Natural killer cell treated with Interleukin-12 subunit alpha and Interleukin-12 subunit beta and Interleukin-15 and Interleukin-18, amount 100 ng/mL, for 72 hours (primary cell): ENCODE measurements around the gene CTTN. TPM values are rescaled to one million over a fixed set of nuclear protein-coding genes. Genes with fewer than 3 reads are reported as not detected.

Source experiments
- ATAC-seq, 2 donors: fragments of 150-1000 bp; cut with Tn5 transposase in 1 of 2; sonication (Bioruptor Pico), chemical (Tn5 transposase) in 1 of 2; 2 replicates each; pipeline ENCODE4 v1.10.0; 2021
- DNase-seq: peaks from one replicate; pipeline ENCODE4 v3.0.0; 2022; ENCODE audit warnings: low spot score
- H3K27ac Mint-ChIP-seq, 2 donors: 1 replicate in 1 of 2; 2 replicates in 1 of 2; pipeline ENCODE4 v1.8.0; 2022; ENCODE audit warnings: mixed read lengths in 2 of 2, mild to moderate bottlenecking in 1 of 2, moderate library complexity in 1 of 2
- H3K27me3 Mint-ChIP-seq, 2 donors: 1 replicate in 1 of 2; 2 replicates in 1 of 2; pipeline ENCODE4 v1.8.0; 2022; ENCODE audit warnings: mixed read lengths in 2 of 2
- H3K36me3 Mint-ChIP-seq: one replicate; pipeline ENCODE4 v1.8.0; 2022; ENCODE audit warnings: mixed read lengths
- H3K4me1 Mint-ChIP-seq, 2 donors: 1 replicate in 1 of 2; 2 replicates in 1 of 2; pipeline ENCODE4 v1.8.0; 2022; ENCODE audit warnings: low read depth in 2 of 2, mixed read lengths in 2 of 2, mild to moderate bottlenecking in 1 of 2
- H3K4me3 Mint-ChIP-seq: one replicate; pipeline ENCODE4 v1.8.0; 2022; ENCODE audit warnings: mixed read lengths
- H3K9me3 Mint-ChIP-seq: 2 replicates; pipeline ENCODE4 v1.8.0; 2022; ENCODE audit warnings: mixed read lengths
- total RNA-seq, 2 donors: library from RNA; stranded (reverse); gene quantifications; one replicate each; pipeline ENCODE4 v1.2.3, GENCODE V29; 2022

The CTTN gene
- total RNA-seq, 2 donors from 2014 or later, result 1.8 to 2.6 TPM

DNA sequence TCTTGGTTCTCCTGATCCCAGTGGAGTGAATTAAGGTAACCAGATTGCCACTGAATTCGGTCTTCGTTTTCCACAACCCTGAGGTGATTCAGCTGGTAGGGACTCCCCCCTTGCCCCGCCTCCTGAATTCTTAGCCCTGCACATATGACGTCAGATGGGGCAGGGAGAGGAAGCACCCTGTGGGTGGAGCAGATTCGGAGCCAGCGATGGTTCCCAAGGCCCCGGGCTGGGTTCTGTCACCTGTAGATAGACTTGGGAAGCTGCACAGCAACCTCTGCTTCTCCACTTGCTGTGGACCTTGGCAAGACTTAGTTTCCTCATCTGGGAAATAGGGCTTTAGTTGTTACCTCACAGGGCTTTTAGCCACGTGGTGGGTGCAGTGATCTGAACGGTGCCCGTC is 67.8 kb downstream of the CTTN start:
- no peak overlapping the region for H3K4me3 Mint-ChIP-seq
- DNase-seq, result no peak
- ATAC-seq, result no peak

DNA sequence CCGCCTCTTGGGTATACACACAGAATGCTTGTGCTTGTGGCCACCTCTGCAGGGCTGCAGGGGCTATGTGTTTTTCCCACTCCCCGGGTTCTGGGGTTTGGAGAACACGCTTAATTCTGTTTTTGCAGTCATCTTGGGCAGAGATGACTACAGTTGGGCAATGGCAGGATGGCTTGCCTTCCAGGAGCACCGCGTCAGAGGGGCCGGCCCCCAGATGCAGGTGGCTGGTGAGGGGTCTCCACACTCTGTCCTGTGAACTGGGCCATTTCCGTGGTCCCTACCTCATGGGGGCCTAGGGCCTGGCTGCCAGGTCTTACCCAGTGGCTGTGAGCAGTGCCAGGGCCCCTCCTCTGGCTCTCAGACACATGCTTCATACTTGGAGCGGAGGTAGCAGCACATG is 68.3 kb downstream of the CTTN start:
- peak in 1 of 2 donors; percentile 21 for ATAC-seq
- peaks cover 2 to 5% of the 10 kb centered on the region in 2 donors for H3K4me1 Mint-ChIP-seq
- H3K4me3 Mint-ChIP-seq, result no peak overlapping the region
- peaks cover 29 to 39% of the 10 kb centered on the region in 2 donors for H3K27me3 Mint-ChIP-seq
- no peaks in the 10 kb centered on the region for H3K36me3 Mint-ChIP-seq
- no peak overlapping the region for H3K27ac Mint-ChIP-seq
- no peaks in the 10 kb centered on the region for H3K9me3 Mint-ChIP-seq
- no peak for DNase-seq

More for the DNA sequence above, 67.8 kb downstream of the CTTN start:
- Mint-ChIP-seq H3K36me3 (no peaks in the 10 kb centered on the region), H3K4me1 (peaks cover 2 to 5% of the 10 kb centered on the region in 2 donors), H3K27ac (no peak overlapping the region), H3K9me3 (no peaks in the 10 kb centered on the region), H3K27me3 (peaks cover 29 to 40% of the 10 kb centered on the region in 2 donors)

DNA sequence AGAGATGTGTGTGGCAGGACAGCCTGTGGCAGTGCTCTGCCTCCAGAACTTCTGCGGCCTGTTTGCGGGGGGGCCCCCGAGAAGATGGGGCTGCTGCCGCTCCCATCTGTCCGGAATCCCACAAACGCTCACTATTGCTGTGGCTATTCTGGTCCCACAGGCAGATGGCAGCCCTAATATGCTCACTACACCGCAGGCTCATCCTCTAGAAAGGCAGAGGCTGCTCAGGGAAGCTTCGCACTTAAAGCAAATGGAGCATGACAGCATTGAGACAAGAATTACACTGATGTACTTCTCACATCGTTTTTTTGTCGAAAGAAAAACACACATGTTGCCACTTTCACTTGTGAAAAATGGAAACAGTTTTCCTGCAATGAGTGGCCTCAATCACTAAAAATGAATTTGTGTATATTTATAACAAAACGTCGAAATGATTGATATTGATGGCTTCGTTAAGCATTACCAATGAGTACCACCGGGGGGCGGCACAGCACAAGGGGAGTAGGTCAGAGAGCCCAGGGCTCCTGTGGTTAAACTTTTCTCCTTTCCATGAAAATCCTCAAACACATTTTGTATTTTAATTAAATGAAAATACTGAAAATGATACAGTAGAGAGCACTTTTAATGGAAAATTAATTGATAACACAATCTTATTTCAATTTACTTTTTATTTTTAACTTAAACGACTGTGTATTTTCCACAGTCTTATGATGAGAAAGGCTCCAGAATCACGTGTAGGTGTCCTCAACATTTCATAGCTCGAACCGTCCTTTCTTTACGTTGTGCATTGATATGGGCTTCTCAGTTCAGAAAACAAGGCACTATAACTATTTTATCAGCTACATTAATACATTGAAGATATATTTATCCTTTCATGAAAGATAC is 69.1 kb downstream of the CTTN start:
- no peaks in the 10 kb centered on the region for H3K36me3 Mint-ChIP-seq
- no peak overlapping the region for H3K27ac Mint-ChIP-seq
- peaks cover 2 to 5% of the 10 kb centered on the region in 2 donors for H3K4me1 Mint-ChIP-seq
- no peak overlapping the region for H3K4me3 Mint-ChIP-seq
- no peak for ATAC-seq
- H3K9me3 Mint-ChIP-seq, result no peaks in the 10 kb centered on the region
- H3K27me3 Mint-ChIP-seq, result peaks cover 30% of the 10 kb centered on the region in 2 donors
- no peak for DNase-seq

DNA sequence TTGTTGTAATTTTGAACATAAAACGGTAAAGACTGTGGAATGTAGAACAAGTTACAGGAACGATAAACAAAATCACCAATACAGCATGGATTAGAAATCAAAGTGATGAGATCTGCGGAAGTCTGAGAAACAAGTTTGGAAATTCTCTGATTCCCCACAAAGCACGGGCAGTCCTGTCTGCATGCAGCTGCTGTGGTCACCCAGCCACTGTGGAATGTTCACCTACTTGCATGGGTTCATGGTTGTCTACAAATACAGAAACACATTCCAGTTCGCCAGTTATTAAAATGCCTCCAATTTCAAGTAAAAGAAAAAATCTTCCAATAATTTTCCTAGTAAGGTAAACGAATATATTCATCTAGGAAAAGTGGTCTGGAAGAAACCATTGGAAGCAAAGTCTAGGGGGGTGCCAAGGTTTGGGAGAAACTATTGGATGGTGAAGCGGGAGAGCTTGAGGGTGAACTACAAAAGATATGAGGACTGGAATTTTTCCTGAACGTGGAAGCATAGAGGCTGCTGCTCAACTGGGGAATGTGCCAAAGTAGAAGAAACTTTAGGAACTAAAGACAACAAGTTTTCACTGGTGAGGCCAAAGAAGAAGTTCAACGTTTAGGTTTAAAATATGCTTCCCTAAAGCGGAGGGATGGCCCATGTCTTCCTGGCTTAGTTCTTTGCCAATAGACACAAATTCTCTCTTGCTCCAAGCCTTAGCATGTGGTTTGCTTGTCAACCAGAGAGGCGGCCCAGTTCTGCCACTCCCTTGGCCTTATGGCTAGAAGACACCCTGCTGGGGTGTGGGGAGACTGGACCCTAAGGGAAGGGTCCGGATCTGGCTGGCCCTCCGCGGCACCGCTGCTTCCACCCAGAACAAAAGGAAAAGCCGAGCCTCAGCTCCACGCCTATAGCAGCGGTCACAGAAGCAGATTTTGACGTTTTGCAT is 70.2 kb downstream of the CTTN start:
- H3K27ac Mint-ChIP-seq, result no peak overlapping the region
- H3K27me3 Mint-ChIP-seq, result peaks cover 31 to 35% of the 10 kb centered on the region in 2 donors
- no peaks in the 10 kb centered on the region for H3K9me3 Mint-ChIP-seq
- no peak overlapping the region for H3K4me3 Mint-ChIP-seq
- no peak for DNase-seq
- ATAC-seq, result no peak
- no peaks in the 10 kb centered on the region for H3K36me3 Mint-ChIP-seq
- H3K4me1 Mint-ChIP-seq, result peaks cover 2 to 5% of the 10 kb centered on the region in 2 donors

DNA sequence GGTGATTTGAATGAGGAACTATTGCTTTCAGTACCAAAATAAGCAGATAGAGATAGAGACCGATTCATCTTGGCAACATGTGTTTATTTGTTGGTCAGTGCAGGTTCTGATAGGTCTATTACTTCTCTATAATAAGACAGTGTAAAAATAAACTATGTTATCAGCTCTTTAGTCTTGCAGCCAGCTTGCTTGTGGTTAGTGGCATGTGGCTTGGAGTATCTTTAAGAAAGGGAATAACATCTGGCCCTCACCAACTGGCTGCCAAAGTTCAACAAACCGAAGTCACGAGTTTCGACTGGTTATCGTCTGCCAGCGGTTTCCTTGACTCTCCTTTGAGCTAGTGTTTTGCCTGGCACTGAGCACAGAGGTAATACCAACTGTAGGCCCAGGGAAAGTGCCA is 71.8 kb downstream of the CTTN start:
- DNase-seq (no peak), ATAC-seq (no peak)
- H3K4me3 Mint-ChIP-seq, result no peak overlapping the region
- H3K36me3 Mint-ChIP-seq, result no peaks in the 10 kb centered on the region
- no peak overlapping the region for H3K27ac Mint-ChIP-seq
- peaks cover 0 to 5% of the 10 kb centered on the region in 2 donors for H3K4me1 Mint-ChIP-seq
- peaks cover 31 to 33% of the 10 kb centered on the region in 2 donors for H3K27me3 Mint-ChIP-seq
- H3K9me3 Mint-ChIP-seq, result no peaks in the 10 kb centered on the region

DNA sequence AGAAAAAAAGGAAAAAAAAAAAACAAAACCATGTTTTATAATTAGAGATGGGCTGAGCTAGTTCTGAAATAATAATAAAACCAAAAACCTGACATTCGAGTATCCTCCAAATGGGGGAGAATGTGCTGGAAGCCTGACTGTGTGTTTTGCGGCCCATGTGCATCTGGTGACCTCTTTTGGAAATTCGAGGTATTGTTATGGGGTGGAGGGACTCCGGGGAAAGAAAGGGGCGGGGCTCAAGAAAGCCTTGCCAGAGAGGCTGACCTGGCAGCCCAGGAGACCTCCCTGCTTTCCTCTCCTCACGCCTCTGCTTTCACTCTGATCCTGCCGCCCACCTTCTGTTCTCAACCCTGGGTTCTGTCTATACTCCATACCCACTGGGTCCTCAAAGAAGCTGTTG is 72.9 kb downstream of the CTTN start:
- ATAC-seq, result no peak
- Mint-ChIP-seq H3K36me3 (no peaks in the 10 kb centered on the region), H3K4me1 (peaks cover 0 to 5% of the 10 kb centered on the region in 2 donors), H3K27me3 (peaks cover 26 to 31% of the 10 kb centered on the region in 2 donors), H3K27ac (no peak overlapping the region), H3K4me3 (no peak overlapping the region), H3K9me3 (no peaks in the 10 kb centered on the region)
- no peak for DNase-seq

DNA sequence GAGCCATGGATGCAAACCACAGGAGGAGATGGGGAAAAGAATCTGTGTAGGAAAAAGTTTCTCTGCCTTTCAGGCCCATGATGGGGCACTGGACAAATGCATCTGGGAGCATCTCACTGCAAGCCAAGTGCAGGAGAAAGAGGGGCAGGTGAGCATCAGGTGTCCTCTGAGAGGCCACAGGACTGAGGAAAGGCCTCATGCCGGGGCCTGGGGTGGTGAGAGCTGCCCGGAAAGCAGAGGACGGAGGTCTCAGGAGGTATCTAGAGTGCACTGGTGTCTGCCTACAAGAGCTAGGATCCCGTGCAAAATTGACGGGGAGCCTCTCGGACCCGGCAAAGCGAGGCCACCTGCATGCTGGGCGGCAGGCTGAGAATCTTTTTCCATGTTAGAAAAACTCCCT is 73.9 kb downstream of the CTTN start:
- no peak overlapping the region for H3K27ac Mint-ChIP-seq
- H3K4me1 Mint-ChIP-seq, result peaks cover 0 to 5% of the 10 kb centered on the region in 2 donors
- no peaks in the 10 kb centered on the region for H3K9me3 Mint-ChIP-seq
- no peaks in the 10 kb centered on the region for H3K36me3 Mint-ChIP-seq
- H3K27me3 Mint-ChIP-seq, result peaks cover 26 to 29% of the 10 kb centered on the region in 2 donors
- H3K4me3 Mint-ChIP-seq, result no peak overlapping the region
- no peak for DNase-seq
- no peak for ATAC-seq

DNA sequence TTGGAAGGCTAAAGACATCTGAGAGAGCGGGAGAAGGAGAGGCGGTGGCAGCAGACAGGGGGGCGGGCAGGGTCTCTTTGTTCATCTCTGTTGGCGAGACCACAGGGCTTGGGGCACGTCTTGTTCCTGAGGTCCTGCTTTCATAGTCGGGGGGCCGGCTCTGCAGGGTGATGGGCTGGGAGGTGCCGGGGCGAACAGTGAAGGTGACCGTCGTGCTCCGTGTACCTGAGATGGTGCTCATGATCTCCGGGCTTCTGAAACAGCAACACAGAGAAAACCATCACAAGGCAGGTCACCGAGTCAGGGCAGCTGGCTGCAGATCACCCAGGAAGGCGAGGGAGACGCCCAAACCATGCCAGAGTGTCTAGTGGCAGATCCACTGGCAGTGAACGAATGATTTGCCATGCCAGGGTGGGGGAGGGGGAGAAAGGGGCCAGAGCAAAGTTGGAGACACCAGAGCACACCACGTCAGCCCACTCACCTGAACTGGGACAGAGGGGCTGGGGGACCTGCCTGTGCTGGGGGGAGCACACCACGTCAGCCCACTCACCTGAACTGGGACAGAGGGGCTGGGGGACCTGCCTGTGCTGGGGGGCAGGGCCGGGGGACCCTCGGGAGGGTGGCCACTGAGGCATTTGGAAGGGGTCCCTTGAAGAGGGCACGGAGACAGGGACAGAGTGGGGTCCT is 75.0 kb downstream of the CTTN start:
- peaks cover 18 to 26% of the 10 kb centered on the region in 2 donors for H3K27me3 Mint-ChIP-seq
- DNase-seq, result no peak
- H3K27ac Mint-ChIP-seq, result no peak overlapping the region

DNA sequence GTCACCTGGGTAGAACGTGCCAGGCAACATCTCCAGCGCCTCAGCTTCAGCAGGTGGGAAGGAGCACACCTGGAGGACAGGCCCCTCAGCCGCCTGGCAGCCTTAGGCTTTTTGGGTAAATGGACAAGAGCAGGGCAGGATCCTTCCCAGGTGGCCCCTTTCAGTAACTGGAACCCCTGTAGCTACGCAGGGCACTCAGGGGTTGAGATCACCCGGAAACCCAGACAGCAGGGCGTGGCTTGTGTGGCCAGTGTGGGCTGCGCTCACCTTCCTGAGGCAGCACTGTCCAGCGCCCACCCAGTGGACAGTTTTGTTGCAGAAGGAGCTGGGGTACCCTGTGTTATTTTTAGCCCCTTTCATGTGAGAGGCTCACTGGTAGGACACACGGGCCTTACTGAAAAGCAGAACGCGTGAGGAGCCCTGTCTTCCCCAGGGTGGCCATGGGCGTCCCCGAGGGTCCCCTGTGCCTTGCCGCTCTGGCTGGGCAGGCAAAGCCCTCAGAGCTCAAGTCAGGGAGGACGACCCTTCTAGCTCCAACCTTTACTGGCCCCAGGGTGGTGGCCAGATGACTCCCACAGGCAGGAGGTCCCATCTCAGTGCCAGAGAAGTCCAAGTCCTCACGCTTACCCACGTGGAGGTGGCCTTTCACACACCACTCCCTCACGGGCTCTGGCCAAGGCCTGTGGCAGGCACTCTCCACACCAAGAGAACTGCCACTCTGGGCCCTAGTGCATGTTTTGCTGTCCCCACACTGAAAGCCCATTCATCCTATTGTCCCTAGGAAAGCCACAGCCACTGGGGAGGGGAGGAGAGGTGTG is 75.8 kb downstream of the CTTN start:
- H3K4me3 Mint-ChIP-seq, result no peak overlapping the region
- peaks cover 16 to 21% of the 10 kb centered on the region in 2 donors for H3K27me3 Mint-ChIP-seq
- no peak overlapping the region for H3K27ac Mint-ChIP-seq
- no peak for DNase-seq
- H3K36me3 Mint-ChIP-seq, result no peaks in the 10 kb centered on the region
- peaks cover 0 to 5% of the 10 kb centered on the region in 2 donors for H3K4me1 Mint-ChIP-seq
- peak in 1 of 2 donors; percentile 25 for ATAC-seq
- no peaks in the 10 kb centered on the region for H3K9me3 Mint-ChIP-seq

More for the DNA sequence above, 75.0 kb downstream of the CTTN start:
- Mint-ChIP-seq H3K9me3 (no peaks in the 10 kb centered on the region), H3K36me3 (no peaks in the 10 kb centered on the region), H3K4me1 (peaks cover 0 to 5% of the 10 kb centered on the region in 2 donors), H3K4me3 (no peak overlapping the region)
- peak in 1 of 2 donors; percentile 25 for ATAC-seq

DNA sequence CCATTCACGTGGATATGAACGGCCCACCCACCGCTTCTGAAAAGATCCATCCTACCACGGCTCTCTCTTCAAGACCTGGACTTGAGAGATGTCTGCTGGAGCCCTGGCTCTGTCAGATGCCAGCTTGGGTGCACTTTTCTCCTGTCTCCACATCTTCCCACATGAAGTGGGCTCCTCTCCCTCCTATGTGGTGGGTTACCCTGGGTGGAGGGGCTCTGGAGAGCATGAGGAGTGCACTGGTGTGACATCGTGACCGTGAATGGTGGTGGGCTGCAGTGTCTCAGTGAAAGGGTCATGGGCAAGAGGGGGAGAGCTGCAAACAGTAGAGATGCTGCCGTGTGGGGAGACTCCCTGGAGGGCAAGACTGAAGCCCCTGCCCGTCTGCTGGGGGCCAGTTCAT is 76.4 kb downstream of the CTTN start:
- H3K9me3 Mint-ChIP-seq, result no peaks in the 10 kb centered on the region

DNA sequence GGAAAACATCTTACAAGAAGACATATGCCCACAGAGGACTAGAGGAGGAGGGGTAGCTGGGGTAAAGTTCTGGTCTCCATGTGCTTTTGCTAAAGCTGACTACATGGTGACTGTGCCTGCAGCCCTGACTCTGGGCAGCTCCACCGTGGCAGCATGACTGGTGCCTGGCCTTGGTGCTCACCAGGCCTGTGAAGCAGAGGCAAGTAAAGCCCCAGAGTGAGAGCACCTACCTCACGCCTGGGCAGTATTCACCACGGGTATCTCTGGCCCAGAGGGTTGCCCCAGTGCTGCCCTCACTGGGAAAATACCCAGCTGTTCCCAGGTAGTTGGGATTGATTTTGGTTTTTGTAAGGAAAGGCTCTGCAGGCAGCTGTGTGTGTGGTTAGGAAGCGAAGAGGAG is 78.3 kb downstream of the CTTN start:
- Mint-ChIP-seq H3K36me3 (no peaks in the 10 kb centered on the region), H3K4me1 (no peaks in the 10 kb centered on the region), H3K9me3 (no peaks in the 10 kb centered on the region), H3K27ac (no peak overlapping the region), H3K27me3 (peaks cover 5 to 9% of the 10 kb centered on the region in 2 donors), H3K4me3 (no peak overlapping the region)
- no peak for ATAC-seq
- DNase-seq, result no peak

More for the DNA sequence above, 76.4 kb downstream of the CTTN start:
- peaks cover 16 to 20% of the 10 kb centered on the region in 2 donors for H3K27me3 Mint-ChIP-seq
- DNase-seq, result no peak
- no peak overlapping the region for H3K27ac Mint-ChIP-seq
- no peaks in the 10 kb centered on the region for H3K36me3 Mint-ChIP-seq
- H3K4me3 Mint-ChIP-seq, result no peak overlapping the region
- no peak for ATAC-seq
- peaks cover 0 to 5% of the 10 kb centered on the region in 2 donors for H3K4me1 Mint-ChIP-seq

DNA sequence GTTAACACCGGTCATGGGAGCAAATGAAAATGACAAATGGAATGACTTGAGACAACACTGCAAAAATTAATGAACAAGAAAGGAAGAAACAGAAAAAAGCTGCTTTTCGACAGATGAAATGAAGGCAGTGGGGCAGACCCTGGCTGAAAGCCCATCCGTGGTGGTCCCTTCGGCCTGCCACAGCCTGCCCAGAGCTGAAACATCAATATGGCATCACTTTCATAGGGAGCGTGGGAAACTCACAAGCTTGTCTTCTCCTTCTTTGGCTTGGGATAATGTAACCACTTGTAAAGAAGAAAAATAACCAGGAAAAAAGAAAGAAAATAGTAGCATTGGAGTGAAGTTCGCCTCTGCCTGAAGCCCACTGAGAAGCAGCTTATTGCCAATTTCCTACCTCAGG is 78.8 kb downstream of the CTTN start:
- no peak for DNase-seq

More for the DNA sequence above, 78.8 kb downstream of the CTTN start:
- H3K9me3 Mint-ChIP-seq, result no peaks in the 10 kb centered on the region
- H3K4me1 Mint-ChIP-seq, result no peaks in the 10 kb centered on the region
- H3K27ac Mint-ChIP-seq, result no peak overlapping the region
- ATAC-seq, result no peak
- H3K27me3 Mint-ChIP-seq, result peaks cover 5% of the 10 kb centered on the region in 2 donors
- no peaks in the 10 kb centered on the region for H3K36me3 Mint-ChIP-seq
- H3K4me3 Mint-ChIP-seq, result no peak overlapping the region
